Fibroblast of skin of back (primary cell): ENCODE measurements around the gene GRID1.
"Not testable (repeated sequence)": the region's sequence is repeated elsewhere in the genome, so short reads cannot be mapped to it uniquely, and the experiment has no call there.

Source experiments
- DNase-seq: peaks from one replicate; pipeline ENCODE4 v3.0.0-alpha.2; 2013

The GRID1 gene

GRCh38 chr10:86187499-86188239 is 178.9 kb downstream of the GRID1 start:
- no peak for DNase-seq

GRCh38 chr10:86186633-86187032 is 180.0 kb downstream of the GRID1 start:
- DNase-seq = no peak

GRCh38 chr10:86182595-86182994 is 184.0 kb downstream of the GRID1 start:
- DNase-seq = no peak

GRCh38 chr10:86182150-86182549 is 184.4 kb downstream of the GRID1 start:
- no peak for DNase-seq

GRCh38 chr10:86180861-86181260 is 185.7 kb downstream of the GRID1 start:
- no peak for DNase-seq

GRCh38 chr10:86179961-86180360 is 186.6 kb downstream of the GRID1 start:
- DNase-seq = no peak

- DNase-seq = no peak
Observed at GRCh38 chr10:86179153-86179524, 187.5 kb downstream of the GRID1 start.

- DNase-seq = peak; percentile 2
Observed at GRCh38 chr10:86178401-86179152, 188.0 kb downstream of the GRID1 start.

GRCh38 chr10:86177537-86178155 is 188.9 kb downstream of the GRID1 start:
- no peak for DNase-seq

- no peak for DNase-seq
Observed at GRCh38 chr10:86176850-86177536, 189.6 kb downstream of the GRID1 start.

GRCh38 chr10:86175476-86175875 is 191.1 kb downstream of the GRID1 start:
- DNase-seq = not testable (repeated sequence)

- no peak for DNase-seq
Observed at GRCh38 chr10:86172301-86172700, 194.3 kb downstream of the GRID1 start.

- DNase-seq = no peak
Observed at GRCh38 chr10:86170255-86171108, 196.1 kb downstream of the GRID1 start.

GRCh38 chr10:86169506-86170254 is 196.9 kb downstream of the GRID1 start:
- no peak for DNase-seq

- no peak for DNase-seq
Observed at GRCh38 chr10:86169066-86169465, 197.5 kb downstream of the GRID1 start.

- no peak for DNase-seq
Observed at GRCh38 chr10:86168256-86168655, 198.3 kb downstream of the GRID1 start.

GRCh38 chr10:86167762-86168128 is 198.8 kb downstream of the GRID1 start:
- no peak for DNase-seq

GRCh38 chr10:86167121-86167761 is 199.4 kb downstream of the GRID1 start:
- DNase-seq = no peak

GRCh38 chr10:86165666-86166065 is 200.9 kb downstream of the GRID1 start:
- DNase-seq = no peak

GRCh38 chr10:86164960-86165630 is 201.5 kb downstream of the GRID1 start:
- no peak for DNase-seq
